Esophagus muscularis mucosa (tissue), 3 donors: Measurements from ENCODE around the gene RAB11B.
"Not testable (repeated sequence)": the region's sequence is repeated elsewhere in the genome, so short reads cannot be mapped to it uniquely, and the experiment has no call there.

Experiments used
- CTCF ChIP-seq, 3 experiments: fragments of 200-600 bp in 2 of 3; fragments of 450-650 bp in 1 of 3; sonication (generic) in 2 of 3; IDR thresholded peaks; one replicate each; pipeline ENCODE4 v1.5.1; 2017 to 2019; ENCODE audit warnings: antibody characterized with exemption in 3 of 3, mild to moderate bottlenecking in 2 of 3, moderate library complexity in 1 of 3
- POLR2A ChIP-seq: fragments of 450-650 bp; IDR thresholded peaks from one replicate; pipeline ENCODE4 v1.6.1; 2017; ENCODE audit warnings: antibody characterized with exemption, moderate library complexity, mild to moderate bottlenecking, low read depth

DNA sequence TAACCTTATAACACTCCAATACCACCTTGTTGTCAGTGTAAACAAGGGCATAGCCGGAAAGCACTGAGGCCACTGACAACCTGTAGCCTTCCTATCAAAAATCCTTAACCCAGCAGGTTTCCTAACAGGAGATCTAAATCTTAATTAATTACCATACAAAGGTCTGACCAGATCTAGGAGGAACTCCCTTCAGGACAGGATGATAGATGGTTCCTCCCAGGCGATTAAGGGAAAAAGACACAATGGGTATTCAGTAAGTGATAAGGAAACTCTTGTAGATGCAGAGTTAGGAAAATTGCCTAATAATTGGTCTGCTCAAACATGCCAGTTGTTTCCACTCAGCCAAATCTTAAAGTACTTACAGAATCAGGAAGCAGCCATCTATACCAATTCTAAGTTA lies 5.1 kb upstream of the RAB11B start:
- not testable (repeated sequence) for TF ChIP-seq POLR2A; CTCF (IDR thresholded peaks at IDR 0.05)
